GM10248 (cell line): ENCODE results near the gene YIPF7.

Experiments used
- CTCF ChIA-PET: fragments of 300-600 bp; sonication (Branson Sonifier 250); formaldehyde crosslinking; extraction: SDS; loops from one replicate; lab custom pipeline; 2021; ENCODE audit warnings: antibody characterized with exemption; lab: Yijun Ruan, JAX
- POLR2A ChIA-PET: fragments of 350-650 bp; sonication (Branson Sonifier 250); formaldehyde crosslinking; extraction: SDS; loops from one replicate; lab custom pipeline; 2020; ENCODE audit warnings: antibody characterized with exemption; lab: Yijun Ruan, JAX
- DNase-seq: peaks from one replicate; pipeline ENCODE4 v3.0.0; 2012; ENCODE audit errors: extremely low spot score
- TF ChIP-seq, protein P1 (sequence below): IDR thresholded peaks from 2 replicates; pipeline ENCODE4 v1.5.1; 2012; ENCODE audit warnings: mild to moderate bottlenecking, low read depth; ENCODE audit errors: extremely low read depth, missing control alignments, control extremely low read depth

YIPF7 gene

DNA sequence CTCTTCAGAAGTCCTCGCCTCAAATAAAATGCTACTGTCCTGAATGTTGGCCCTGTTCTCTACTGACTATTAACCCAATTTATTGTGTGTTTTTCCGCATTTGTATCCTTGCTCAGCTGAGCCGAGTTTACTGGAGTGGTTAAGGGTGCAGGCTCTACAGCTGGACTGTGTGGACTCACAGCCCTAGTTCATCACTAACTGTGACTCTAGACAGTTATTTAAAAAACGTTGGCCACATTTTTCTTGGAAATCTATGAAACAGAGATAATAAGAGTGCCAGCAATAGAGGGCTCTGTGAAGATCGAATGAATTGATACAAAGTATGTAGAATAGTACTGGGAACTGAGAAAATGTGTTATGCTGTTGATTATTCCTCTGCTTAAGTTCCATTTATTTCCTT, 23.9 kb upstream of the YIPF7 start:
- ChIA-PET POLR2A (no interaction called here), CTCF (interaction anchor here (0.7 to 1.2 kb wide), 3 partner anchors 9 to 46 kb away, joined by 3 read pairs; no protein-coding TSS in a partner anchor)

DNA sequence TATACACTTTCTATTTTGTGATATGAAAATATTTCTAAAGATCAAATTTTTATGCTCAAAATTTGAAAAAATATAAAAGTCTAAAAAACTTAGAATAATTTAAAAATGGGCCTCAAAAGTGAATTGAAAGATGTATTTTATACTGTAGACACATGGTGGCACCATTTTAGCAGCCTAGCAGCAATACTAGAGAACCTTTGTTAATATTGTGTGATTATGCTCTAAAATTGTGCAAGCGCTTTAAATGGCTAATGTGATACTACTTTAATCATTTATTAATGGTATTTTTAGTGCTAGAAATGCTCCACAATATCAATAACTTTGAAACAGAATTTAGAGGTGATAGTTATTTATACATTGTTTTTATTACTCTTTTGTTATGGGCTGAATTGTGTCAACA, 23.0 kb upstream of the YIPF7 start:
- DNase-seq, result no peak
- TF ChIP-seq, protein P1, sequence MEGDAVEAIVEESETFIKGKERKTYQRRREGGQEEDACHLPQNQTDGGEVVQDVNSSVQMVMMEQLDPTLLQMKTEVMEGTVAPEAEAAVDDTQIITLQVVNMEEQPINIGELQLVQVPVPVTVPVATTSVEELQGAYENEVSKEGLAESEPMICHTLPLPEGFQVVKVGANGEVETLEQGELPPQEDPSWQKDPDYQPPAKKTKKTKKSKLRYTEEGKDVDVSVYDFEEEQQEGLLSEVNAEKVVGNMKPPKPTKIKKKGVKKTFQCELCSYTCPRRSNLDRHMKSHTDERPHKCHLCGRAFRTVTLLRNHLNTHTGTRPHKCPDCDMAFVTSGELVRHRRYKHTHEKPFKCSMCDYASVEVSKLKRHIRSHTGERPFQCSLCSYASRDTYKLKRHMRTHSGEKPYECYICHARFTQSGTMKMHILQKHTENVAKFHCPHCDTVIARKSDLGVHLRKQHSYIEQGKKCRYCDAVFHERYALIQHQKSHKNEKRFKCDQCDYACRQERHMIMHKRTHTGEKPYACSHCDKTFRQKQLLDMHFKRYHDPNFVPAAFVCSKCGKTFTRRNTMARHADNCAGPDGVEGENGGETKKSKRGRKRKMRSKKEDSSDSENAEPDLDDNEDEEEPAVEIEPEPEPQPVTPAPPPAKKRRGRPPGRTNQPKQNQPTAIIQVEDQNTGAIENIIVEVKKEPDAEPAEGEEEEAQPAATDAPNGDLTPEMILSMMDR, result no peak
- ChIA-PET CTCF (no interaction called here), POLR2A (no interaction called here)

More for the DNA sequence above, 23.9 kb upstream of the YIPF7 start:
- TF ChIP-seq, protein P1, result no peak
- DNase-seq, result no peak

DNA sequence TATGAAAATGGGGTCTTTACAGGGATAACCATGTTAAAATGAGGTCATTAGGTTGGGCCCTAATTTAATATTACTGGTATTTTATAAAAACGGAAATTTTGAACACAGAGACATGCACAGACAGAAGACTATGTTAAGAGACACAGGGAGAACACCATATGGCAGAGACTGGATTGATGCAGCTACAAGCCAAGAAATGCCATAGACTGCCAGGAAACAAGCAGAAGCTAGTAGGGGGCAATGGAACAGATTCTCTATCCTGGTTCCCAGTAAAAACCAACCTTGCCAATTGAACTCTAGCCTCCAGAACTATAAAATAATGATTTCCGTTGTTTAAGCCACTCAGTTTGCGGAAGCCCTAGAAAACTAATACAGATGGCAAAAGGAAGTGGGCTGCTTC, 20.2 kb upstream of the YIPF7 start:
- TF ChIP-seq, protein P1, result no peak
- no peak for DNase-seq
- POLR2A ChIA-PET, result no interaction called here
- CTCF ChIA-PET, result interaction anchor here (1.6 kb wide), 1 partner anchor 9 kb away, joined by 4 read pairs; no protein-coding TSS in a partner anchor

DNA sequence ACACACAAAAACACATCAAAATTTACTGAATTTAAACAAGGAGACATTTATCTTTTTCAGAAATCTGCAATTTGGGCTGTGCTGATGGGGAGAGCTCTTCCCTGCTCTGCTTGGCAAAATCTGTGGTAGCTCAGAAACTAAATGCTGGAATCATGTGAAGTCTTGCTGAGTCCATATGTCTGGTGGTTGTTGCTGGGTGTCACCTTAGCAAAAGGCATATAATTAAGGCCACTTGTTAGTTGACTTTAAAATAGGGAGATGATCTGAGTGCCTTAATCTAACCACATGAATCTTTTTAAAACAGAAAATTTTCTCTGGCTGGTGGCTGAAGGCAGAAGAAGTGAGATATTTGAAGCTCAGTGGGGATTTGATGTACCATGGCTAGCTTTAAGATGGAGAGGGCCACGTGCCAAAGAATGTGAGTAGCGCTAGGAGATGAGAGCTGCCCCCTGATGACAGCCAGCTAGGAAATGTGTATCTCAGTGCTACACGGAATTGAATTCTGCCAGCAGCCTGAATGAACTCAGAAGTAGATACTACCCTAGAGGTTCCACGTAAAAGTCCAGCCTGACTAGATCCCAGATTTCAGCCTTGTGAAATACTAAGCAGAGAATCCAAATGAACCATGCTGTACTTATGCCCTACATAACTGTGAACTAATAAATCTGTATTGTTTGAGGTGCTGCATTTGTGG, 19.2 kb upstream of the YIPF7 start:
- TF ChIP-seq, protein P1, result no peak
- ChIA-PET POLR2A (no interaction called here), CTCF (no interaction called here)
- DNase-seq, result no peak

DNA sequence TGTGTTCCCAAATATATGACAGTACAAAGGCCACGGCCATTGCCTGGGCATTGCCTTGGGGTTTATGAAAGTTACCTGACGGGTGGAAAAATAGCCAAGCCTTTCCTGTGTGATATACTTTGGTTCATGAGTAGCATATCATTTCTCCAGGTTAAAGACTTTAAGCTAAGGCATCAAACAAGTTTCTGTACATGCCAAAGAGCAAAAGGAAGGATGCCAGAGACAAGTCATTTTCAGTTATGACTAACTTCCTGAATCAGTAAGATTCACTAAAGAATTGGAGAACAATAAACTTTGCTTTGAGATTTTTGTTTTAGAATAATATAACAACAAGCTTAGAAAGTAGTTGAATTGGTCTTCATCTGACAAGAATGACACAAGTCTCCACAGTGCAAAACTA, 17.1 kb upstream of the YIPF7 start:
- ChIA-PET CTCF (interaction anchor here (0.8 to 1.4 kb wide), 2 partner anchors 9 to 16 kb away, joined by 3 to 6 read pairs; partner anchors contain the start of gene GUF1), POLR2A (no interaction called here)
- DNase-seq, result no peak
- TF ChIP-seq, protein P1, result no peak

DNA sequence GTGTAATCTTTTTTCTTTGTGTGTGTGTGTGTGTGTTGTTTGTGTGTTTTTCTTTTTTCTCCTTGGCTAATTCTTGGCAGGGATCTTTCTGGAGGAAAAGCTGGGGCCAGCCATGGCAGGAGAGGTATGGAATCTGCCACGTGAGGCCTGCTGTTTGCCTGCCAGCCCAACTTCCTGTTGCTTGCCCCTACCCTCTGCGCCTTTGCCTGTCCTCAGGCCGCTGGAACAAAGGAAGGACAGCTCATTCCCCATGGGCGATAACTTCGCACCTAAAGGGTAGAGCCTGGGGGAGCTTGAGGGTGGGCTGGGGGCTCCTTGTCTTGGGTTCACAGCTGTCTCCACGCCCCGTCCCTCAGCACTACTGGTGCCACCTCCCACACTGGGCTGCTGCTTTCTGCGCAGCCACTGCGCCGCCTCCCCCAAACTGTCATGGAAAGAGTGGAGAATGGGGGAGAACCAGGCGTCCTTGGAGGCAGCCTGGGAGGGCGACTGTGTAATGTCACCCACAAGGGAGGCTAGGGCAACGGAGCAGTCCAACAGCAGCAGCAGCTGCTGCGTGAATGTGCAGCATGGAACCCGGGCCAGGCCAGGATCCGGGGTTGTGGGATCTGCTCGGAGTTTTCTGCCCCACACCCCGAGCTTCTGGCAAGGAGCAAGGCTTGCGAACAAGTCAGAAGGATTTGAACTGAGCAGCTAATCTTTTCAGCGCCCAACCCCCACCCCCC, 12.3 kb upstream of the YIPF7 start:
- POLR2A ChIA-PET, result interaction anchor here (0.6 kb wide), 1 partner anchor 32 kb away, joined by 3 read pairs; no protein-coding TSS in a partner anchor
- TF ChIP-seq, protein P1, result no peak
- CTCF ChIA-PET, result interaction anchor here (1.2 to 1.5 kb wide), 3 partner anchors 8 to 35 kb away, joined by 3 to 4 read pairs (median 3); no protein-coding TSS in a partner anchor
- no peak for DNase-seq
